ENCODE data around the gene PURB.

- TF ChIP-seq CTCF (IDR thresholded peaks at IDR 0.05; ENCODE audit: low read depth, low read length, missing input control) (no peak), GABPA (IDR thresholded peaks at IDR 0.05 in 1 of 2, conservative IDR thresholded peaks at IDR 0.05 in 1 of 2) (no peak)
- TF ChIP-seq, protein P1, sequence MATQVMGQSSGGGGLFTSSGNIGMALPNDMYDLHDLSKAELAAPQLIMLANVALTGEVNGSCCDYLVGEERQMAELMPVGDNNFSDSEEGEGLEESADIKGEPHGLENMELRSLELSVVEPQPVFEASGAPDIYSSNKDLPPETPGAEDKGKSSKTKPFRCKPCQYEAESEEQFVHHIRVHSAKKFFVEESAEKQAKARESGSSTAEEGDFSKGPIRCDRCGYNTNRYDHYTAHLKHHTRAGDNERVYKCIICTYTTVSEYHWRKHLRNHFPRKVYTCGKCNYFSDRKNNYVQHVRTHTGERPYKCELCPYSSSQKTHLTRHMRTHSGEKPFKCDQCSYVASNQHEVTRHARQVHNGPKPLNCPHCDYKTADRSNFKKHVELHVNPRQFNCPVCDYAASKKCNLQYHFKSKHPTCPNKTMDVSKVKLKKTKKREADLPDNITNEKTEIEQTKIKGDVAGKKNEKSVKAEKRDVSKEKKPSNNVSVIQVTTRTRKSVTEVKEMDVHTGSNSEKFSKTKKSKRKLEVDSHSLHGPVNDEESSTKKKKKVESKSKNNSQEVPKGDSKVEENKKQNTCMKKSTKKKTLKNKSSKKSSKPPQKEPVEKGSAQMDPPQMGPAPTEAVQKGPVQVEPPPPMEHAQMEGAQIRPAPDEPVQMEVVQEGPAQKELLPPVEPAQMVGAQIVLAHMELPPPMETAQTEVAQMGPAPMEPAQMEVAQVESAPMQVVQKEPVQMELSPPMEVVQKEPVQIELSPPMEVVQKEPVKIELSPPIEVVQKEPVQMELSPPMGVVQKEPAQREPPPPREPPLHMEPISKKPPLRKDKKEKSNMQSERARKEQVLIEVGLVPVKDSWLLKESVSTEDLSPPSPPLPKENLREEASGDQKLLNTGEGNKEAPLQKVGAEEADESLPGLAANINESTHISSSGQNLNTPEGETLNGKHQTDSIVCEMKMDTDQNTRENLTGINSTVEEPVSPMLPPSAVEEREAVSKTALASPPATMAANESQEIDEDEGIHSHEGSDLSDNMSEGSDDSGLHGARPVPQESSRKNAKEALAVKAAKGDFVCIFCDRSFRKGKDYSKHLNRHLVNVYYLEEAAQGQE (IDR thresholded peaks at IDR 0.05), result no peak
- TF ChIP-seq, protein P2, sequence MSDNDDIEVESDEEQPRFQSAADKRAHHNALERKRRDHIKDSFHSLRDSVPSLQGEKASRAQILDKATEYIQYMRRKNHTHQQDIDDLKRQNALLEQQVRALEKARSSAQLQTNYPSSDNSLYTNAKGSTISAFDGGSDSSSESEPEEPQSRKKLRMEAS (IDR thresholded peaks at IDR 0.05), result no peak
Observed at GRCh38 chr7:44854644-44855364, 30.5 kb downstream of the PURB start.

Data from liver (tissue), 3 donors.